Suprapubic skin (tissue), 4 donors: ENCODE measurements around the gene RARB. TPM values are rescaled to one million over a fixed set of nuclear protein-coding genes. Genes with fewer than 3 reads are reported as not detected.

Experiments used
- DNase-seq, 2 donors: peaks; one replicate each; pipeline ENCODE4 v3.0.0-alpha.2; 2019; ENCODE audit warnings: low spot score in 2 of 2
- H3K27ac ChIP-seq: fragments of 200-600 bp; sonication (generic); one replicate; pipeline ENCODE4 v1.5.1; 2019
- H3K27me3 ChIP-seq: fragments of 200-600 bp; sonication (generic); one replicate; pipeline ENCODE4 v1.5.1; 2019
- H3K36me3 ChIP-seq: fragments of 200-600 bp; sonication (generic); one replicate; pipeline ENCODE4 v1.5.1; 2019
- H3K4me1 ChIP-seq: fragments of 200-600 bp; sonication (generic); one replicate; pipeline ENCODE4 v1.5.1; 2019
- H3K4me3 ChIP-seq: fragments of 200-600 bp; sonication (generic); one replicate; pipeline ENCODE4 v1.5.1; 2019; ENCODE audit warnings: mild to moderate bottlenecking
- H3K9me3 ChIP-seq: fragments of 200-600 bp; sonication (generic); one replicate; pipeline ENCODE4 v1.5.1; 2019
- EP300 ChIP-seq: sonication (generic); formaldehyde crosslinking; IDR thresholded peaks from one replicate; pipeline ENCODE4 v1.6.1; 2017; ENCODE audit warnings: antibody characterized with exemption
- POLR2A ChIP-seq, 2 donors: fragments of 450-650 bp; IDR thresholded peaks; one replicate each; pipeline ENCODE4 v1.6.1; 2017; ENCODE audit warnings: antibody characterized with exemption in 2 of 2, mild to moderate bottlenecking in 2 of 2, moderate library complexity in 2 of 2
- POLR2AphosphoS5 ChIP-seq, 3 donors: sonication (generic); formaldehyde crosslinking; IDR thresholded peaks; one replicate each; pipeline ENCODE4 v1.6.1; 2017; ENCODE audit warnings: antibody characterized with exemption in 3 of 3
- WGBS: methylation state at CpG from one replicate; pipeline ENCODE4 v1.1.5; 2018; 5-methylcytosine and 5-hydroxymethylcytosine counted together
- total RNA-seq, 4 donors: library from RNA; depleted of rRNA; stranded (reverse); fragments of >200 nt; gene quantifications; one replicate each; pipeline ENCODE4 v1.1.0, GENCODE V29; 2016
- TF ChIP-seq, protein P1 (sequence below), 2 donors: fragments of 200-600 bp in 1 of 2; fragments of 450-650 bp in 1 of 2; sonication (generic) in 1 of 2; IDR thresholded peaks; one replicate each; pipeline ENCODE4 v1.5.1; 2016 to 2019; ENCODE audit warnings: antibody characterized with exemption in 2 of 2, mild to moderate bottlenecking in 1 of 2, moderate library complexity in 1 of 2

Gene RARB
- total RNA-seq, 4 donors from 2014 or later = 1.3 to 3.9 (median 1.5) TPM

DNA sequence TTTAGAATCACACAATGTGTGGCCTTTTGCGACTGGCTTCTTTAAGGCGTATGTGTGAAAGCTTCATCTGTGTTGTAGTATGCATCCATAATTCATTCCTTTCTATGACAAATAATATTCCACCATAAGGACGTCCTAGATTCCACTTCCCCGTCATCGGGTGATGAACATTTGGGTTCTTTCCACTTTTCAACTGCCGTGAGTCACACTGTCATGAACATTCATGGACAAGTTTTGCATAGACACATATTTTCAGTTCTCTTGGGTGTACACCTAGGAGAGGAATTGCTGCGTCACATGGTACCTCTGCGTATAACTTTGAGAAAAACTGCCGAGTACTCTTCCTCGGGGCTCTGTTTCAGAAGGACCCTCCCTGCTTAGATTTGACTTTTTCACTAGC, 139.3 kb downstream of the RARB start:
- no peak for TF ChIP-seq POLR2A (IDR thresholded peaks at IDR 0.05)
- TF ChIP-seq, protein P1, sequence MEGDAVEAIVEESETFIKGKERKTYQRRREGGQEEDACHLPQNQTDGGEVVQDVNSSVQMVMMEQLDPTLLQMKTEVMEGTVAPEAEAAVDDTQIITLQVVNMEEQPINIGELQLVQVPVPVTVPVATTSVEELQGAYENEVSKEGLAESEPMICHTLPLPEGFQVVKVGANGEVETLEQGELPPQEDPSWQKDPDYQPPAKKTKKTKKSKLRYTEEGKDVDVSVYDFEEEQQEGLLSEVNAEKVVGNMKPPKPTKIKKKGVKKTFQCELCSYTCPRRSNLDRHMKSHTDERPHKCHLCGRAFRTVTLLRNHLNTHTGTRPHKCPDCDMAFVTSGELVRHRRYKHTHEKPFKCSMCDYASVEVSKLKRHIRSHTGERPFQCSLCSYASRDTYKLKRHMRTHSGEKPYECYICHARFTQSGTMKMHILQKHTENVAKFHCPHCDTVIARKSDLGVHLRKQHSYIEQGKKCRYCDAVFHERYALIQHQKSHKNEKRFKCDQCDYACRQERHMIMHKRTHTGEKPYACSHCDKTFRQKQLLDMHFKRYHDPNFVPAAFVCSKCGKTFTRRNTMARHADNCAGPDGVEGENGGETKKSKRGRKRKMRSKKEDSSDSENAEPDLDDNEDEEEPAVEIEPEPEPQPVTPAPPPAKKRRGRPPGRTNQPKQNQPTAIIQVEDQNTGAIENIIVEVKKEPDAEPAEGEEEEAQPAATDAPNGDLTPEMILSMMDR (IDR thresholded peaks at IDR 0.05) = no peak
- TF ChIP-seq POLR2AphosphoS5 (IDR thresholded peaks at IDR 0.05) = no peak
- no peak for TF ChIP-seq EP300
- no peak for DNase-seq
- Histone ChIP-seq H3K4me1 (no peaks in the 10 kb centered on the region), H3K27me3 (no peaks in the 10 kb centered on the region), H3K36me3 (no peaks in the 10 kb centered on the region), H3K9me3 (no peaks in the 10 kb centered on the region), H3K4me3 (no peak overlapping the region), H3K27ac (no peak overlapping the region)
- WGBS = 85% methylated on average over 10 of the region's 10 CpGs

GRCh38 chr3:25567806-25568524, 139.9 kb downstream of the RARB start:
- Histone ChIP-seq H3K9me3 (no peaks in the 10 kb centered on the region), H3K27me3 (no peaks in the 10 kb centered on the region), H3K27ac (no peak overlapping the region), H3K4me1 (no peaks in the 10 kb centered on the region), H3K36me3 (no peaks in the 10 kb centered on the region), H3K4me3 (no peak overlapping the region)
- 93% methylated on average over 14 of the region's 14 CpGs for WGBS
- DNase-seq = no peak
- TF ChIP-seq POLR2A (IDR thresholded peaks at IDR 0.05) = no peak
- no peak for TF ChIP-seq POLR2AphosphoS5 (IDR thresholded peaks at IDR 0.05)
- TF ChIP-seq, protein P1 (IDR thresholded peaks at IDR 0.05) = no peak
- no peak for TF ChIP-seq EP300

DNA sequence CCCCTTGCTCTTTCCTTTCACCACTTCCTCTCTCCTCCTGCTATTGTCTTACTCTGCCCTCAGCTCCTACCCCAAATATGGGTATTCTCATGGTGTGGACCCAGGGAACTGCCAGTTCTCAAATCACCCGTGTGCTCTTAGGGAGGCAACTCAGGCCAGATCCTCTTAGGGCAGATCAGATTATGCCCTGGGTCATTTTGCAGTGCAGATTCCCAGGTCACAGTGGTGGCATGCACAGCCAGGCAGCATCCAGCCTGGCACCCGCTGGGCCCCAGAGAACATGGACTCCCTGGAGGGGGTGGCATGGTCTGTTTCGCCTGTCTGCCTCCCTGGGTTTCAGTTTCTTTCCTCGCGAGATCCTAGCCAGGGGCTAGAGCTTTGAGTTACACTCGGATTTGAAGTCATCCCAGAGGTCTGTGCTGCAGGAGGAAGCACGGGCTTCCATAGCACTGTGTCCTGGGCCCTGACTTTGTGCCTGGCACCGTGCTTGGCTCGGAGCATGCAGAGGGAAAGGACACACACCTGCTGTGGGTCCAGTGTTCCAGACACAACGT, 140.5 kb downstream of the RARB start:
- 91% methylated on average over 10 of the region's 10 CpGs for WGBS
- TF ChIP-seq EP300 (no peak), POLR2A (IDR thresholded peaks at IDR 0.05) (no peak), POLR2AphosphoS5 (IDR thresholded peaks at IDR 0.05) (no peak)
- TF ChIP-seq, protein P1 (IDR thresholded peaks at IDR 0.05) = no peak
- H3K27ac ChIP-seq = no peak overlapping the region
- H3K27me3 ChIP-seq = no peaks in the 10 kb centered on the region
- DNase-seq = no peak
- H3K36me3 ChIP-seq = no peaks in the 10 kb centered on the region
- H3K9me3 ChIP-seq = no peaks in the 10 kb centered on the region
- H3K4me1 ChIP-seq = no peaks in the 10 kb centered on the region
- no peak overlapping the region for H3K4me3 ChIP-seq

DNA sequence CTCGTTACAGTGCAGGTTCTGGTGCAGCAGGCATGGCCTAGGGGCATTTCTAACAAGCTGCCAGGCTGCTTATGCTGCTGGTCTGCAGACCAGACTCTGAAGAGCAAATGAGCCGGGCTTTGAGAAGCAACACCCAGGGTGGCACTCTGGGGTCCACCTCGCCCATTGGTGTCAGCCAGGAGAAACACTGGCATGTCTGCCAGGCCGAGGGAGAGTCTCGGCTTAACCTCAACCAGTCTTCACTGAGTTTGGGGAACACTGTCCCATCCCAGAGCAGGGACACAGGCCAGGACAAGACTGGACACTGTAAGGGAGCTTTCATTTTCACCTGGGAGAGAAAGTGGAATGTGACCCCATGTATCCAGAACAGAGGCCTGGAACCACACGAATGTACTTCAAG, 143.2 kb downstream of the RARB start:
- no peak overlapping the region for H3K27ac ChIP-seq
- H3K9me3 ChIP-seq = no peaks in the 10 kb centered on the region
- H3K4me3 ChIP-seq = no peak overlapping the region
- H3K27me3 ChIP-seq = no peaks in the 10 kb centered on the region
- H3K4me1 ChIP-seq = no peaks in the 10 kb centered on the region
- TF ChIP-seq POLR2AphosphoS5 (IDR thresholded peaks at IDR 0.05) (no peak), POLR2A (IDR thresholded peaks at IDR 0.05) (no peak), EP300 (no peak)
- TF ChIP-seq, protein P1 (IDR thresholded peaks at IDR 0.05) = no peak
- 81% methylated on average over 6 of the region's 6 CpGs for WGBS
- no peaks in the 10 kb centered on the region for H3K36me3 ChIP-seq
- DNase-seq = no peak

DNA sequence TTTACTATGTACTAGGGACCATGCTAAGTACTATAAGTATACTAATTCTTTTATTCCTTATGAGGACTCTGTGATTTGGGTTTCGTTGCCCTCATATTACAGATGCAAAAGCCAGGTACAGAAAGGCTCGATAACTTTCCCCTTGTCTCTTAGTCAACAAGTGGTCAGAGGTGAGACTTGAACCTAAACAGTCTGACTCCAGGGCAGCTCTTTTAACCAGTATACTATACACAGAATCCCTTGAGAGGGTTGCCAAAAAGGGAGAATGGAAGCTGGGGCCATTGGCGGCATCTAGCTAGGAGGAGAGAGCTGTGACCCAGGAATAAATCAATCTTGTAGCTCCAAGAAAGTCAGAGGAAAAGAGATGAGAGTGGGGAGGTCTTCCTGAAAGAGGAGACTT, 144.3 kb downstream of the RARB start:
- Histone ChIP-seq H3K27ac (no peak overlapping the region), H3K9me3 (no peaks in the 10 kb centered on the region), H3K4me1 (no peaks in the 10 kb centered on the region), H3K4me3 (no peak overlapping the region), H3K36me3 (no peaks in the 10 kb centered on the region), H3K27me3 (no peaks in the 10 kb centered on the region)
- TF ChIP-seq POLR2A (IDR thresholded peaks at IDR 0.05) (no peak), EP300 (no peak)
- 96% methylated on average over 3 of the region's 3 CpGs for WGBS
- DNase-seq = no peak
